ENCODE results near the gene MBP. TPM values are rescaled to one million over a fixed set of nuclear protein-coding genes. Genes with fewer than 3 reads are reported as not detected.

Gene MBP
- total RNA-seq, 1 experiment from 2014 or later: not detected

DNA sequence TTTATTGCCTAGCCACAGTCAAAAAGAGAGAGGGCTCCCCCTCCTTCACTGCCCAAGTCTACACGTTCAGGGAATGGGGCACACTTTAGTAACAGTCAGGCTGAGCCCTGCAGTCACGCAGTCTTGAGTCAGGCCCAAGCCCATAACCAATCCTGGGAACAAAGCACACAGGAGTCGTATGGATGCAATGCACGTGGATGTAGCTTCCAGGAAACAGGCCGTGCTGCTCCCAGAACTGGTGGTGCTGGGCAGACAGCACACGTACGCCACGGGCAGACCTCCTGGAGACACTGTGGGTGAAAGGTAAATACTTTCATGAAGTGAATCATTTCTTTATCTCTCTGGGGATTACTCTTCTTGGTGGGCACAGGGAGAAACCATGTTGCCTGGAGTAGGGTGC, 30.0 kb upstream of the MBP start:
- H3K4me1 ChIP-seq (ENCODE audit: insufficient read depth, low read length, poor library complexity, severe bottlenecking): no peaks in the 10 kb centered on the region
- DNase-seq (ENCODE audit: low spot score): no peak
- H3K9me3 ChIP-seq (ENCODE audit: low read depth, low read length, poor library complexity, severe bottlenecking): no peaks in the 10 kb centered on the region
- TF ChIP-seq, protein P1, sequence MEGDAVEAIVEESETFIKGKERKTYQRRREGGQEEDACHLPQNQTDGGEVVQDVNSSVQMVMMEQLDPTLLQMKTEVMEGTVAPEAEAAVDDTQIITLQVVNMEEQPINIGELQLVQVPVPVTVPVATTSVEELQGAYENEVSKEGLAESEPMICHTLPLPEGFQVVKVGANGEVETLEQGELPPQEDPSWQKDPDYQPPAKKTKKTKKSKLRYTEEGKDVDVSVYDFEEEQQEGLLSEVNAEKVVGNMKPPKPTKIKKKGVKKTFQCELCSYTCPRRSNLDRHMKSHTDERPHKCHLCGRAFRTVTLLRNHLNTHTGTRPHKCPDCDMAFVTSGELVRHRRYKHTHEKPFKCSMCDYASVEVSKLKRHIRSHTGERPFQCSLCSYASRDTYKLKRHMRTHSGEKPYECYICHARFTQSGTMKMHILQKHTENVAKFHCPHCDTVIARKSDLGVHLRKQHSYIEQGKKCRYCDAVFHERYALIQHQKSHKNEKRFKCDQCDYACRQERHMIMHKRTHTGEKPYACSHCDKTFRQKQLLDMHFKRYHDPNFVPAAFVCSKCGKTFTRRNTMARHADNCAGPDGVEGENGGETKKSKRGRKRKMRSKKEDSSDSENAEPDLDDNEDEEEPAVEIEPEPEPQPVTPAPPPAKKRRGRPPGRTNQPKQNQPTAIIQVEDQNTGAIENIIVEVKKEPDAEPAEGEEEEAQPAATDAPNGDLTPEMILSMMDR (conservative IDR thresholded peaks at IDR 0.05; ENCODE audit: low read depth, low read length): no peak
- TF ChIP-seq EZH2 (IDR thresholded peaks at IDR 0.05; ENCODE audit: borderline replicate concordance, low read depth, low read length, poor library complexity, severe bottlenecking): no peak
- intact Hi-C loops (cut with micrococcal nuclease; ENCODE audit: unreplicated experiment): no loop called here
- H3K4me3 ChIP-seq (ENCODE audit: low read depth, low read length, poor library complexity, severe bottlenecking): no peak overlapping the region
- CTCF ChIA-PET: no interaction called here
- peaks cover under 1% of the 10 kb centered on the region for H3K27me3 ChIP-seq (replicated peaks; ENCODE audit: insufficient read depth, low read depth, low read length, poor library complexity)
- POLR2A ChIA-PET (ENCODE audit: low non-redundant PET): no interaction called here
- H3K36me3 ChIP-seq (ENCODE audit: insufficient read depth, low read length, poor library complexity, severe bottlenecking): no peaks in the 10 kb centered on the region
- H3K27ac ChIP-seq (ENCODE audit: low read depth, low read length, poor library complexity, severe bottlenecking): no peak overlapping the region
- BruUV-seq (replicated peaks): no TSS peak

DNA sequence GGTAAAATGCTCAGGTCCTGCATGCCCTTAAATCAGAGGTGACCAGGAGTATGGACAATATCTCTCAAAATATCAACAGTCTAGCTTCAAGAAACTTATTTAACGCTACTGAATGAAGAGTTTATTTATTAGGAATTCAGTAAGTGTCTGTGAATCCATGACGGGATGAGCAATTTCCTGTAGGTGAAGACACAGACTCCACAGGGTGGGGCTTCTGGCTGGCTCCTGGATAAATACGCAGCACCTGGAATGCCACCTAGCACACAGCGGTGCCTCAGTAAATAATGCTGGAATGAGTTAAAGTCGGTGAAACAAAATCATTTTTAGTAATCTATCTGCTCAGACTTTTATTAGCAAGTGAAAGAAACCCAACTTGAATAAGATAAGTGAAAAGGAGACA, 29.4 kb upstream of the MBP start:
- H3K36me3 ChIP-seq (ENCODE audit: insufficient read depth, low read length, poor library complexity, severe bottlenecking): no peaks in the 10 kb centered on the region
- ChIA-PET CTCF (no interaction called here), POLR2A (ENCODE audit: low non-redundant PET) (no interaction called here)
- H3K4me1 ChIP-seq (ENCODE audit: insufficient read depth, low read length, poor library complexity, severe bottlenecking): no peaks in the 10 kb centered on the region
- no peak overlapping the region for H3K27ac ChIP-seq (ENCODE audit: low read depth, low read length, poor library complexity, severe bottlenecking)
- intact Hi-C loops (cut with micrococcal nuclease; ENCODE audit: unreplicated experiment): no loop called here
- H3K9me3 ChIP-seq (ENCODE audit: low read depth, low read length, poor library complexity, severe bottlenecking): no peaks in the 10 kb centered on the region
- H3K27me3 ChIP-seq (replicated peaks; ENCODE audit: insufficient read depth, low read depth, low read length, poor library complexity): no peaks in the 10 kb centered on the region
- BruUV-seq (replicated peaks): no TSS peak
- H3K4me3 ChIP-seq (ENCODE audit: low read depth, low read length, poor library complexity, severe bottlenecking): no peak overlapping the region
- DNase-seq (ENCODE audit: low spot score): no peak
- TF ChIP-seq EZH2 (IDR thresholded peaks at IDR 0.05; ENCODE audit: borderline replicate concordance, low read depth, low read length, poor library complexity, severe bottlenecking): no peak
- TF ChIP-seq, protein P1 (conservative IDR thresholded peaks at IDR 0.05; ENCODE audit: low read depth, low read length): no peak

DNA sequence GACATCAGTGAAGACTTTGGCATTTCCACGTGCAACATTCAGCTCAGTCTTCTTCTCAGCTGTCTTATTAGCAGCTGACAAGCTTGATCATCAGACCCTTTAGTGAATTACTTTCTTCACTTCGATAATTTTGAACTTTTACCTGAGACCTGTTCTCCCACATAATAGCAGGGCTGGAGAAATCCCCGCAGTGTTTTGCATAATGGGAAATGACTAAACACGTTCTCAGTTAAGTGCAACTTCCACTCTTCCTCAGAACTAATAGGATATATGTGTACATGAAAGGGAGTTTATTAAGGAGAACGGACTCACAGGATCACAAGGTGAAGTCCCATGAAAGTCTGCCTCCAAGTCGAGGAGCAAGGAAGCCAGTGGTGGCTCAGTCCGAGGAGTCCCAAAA, 28.8 kb upstream of the MBP start:
- Histone ChIP-seq H3K4me1 (ENCODE audit: insufficient read depth, low read length, poor library complexity, severe bottlenecking) (no peaks in the 10 kb centered on the region), H3K27me3 (replicated peaks; ENCODE audit: insufficient read depth, low read depth, low read length, poor library complexity) (no peaks in the 10 kb centered on the region), H3K36me3 (ENCODE audit: insufficient read depth, low read length, poor library complexity, severe bottlenecking) (no peaks in the 10 kb centered on the region), H3K27ac (ENCODE audit: low read depth, low read length, poor library complexity, severe bottlenecking) (no peak overlapping the region), H3K4me3 (ENCODE audit: low read depth, low read length, poor library complexity, severe bottlenecking) (no peak overlapping the region), H3K9me3 (ENCODE audit: low read depth, low read length, poor library complexity, severe bottlenecking) (no peaks in the 10 kb centered on the region)
- ChIA-PET CTCF (no interaction called here), POLR2A (ENCODE audit: low non-redundant PET) (no interaction called here)
- intact Hi-C loops (cut with micrococcal nuclease; ENCODE audit: unreplicated experiment): no loop called here
- DNase-seq (ENCODE audit: low spot score): no peak
- BruUV-seq (replicated peaks): no TSS peak
- no peak for TF ChIP-seq EZH2 (IDR thresholded peaks at IDR 0.05; ENCODE audit: borderline replicate concordance, low read depth, low read length, poor library complexity, severe bottlenecking)
- TF ChIP-seq, protein P1 (conservative IDR thresholded peaks at IDR 0.05; ENCODE audit: low read depth, low read length): no peak
